MM.1S (cell line): ENCODE data around the gene MR1.
"Not testable (repeated sequence)": the region's sequence is repeated elsewhere in the genome, so short reads cannot be mapped to it uniquely, and the experiment has no call there.

ENCODE experiments used
- DNase-seq: peaks from one replicate; pipeline ENCODE4 v3.0.0-alpha.2; 2015
- H2AFZ ChIP-seq: fragments of 300-600 bp; sonication (generic); 2 replicates; pipeline ENCODE4 v1.6.0; 2016; ENCODE audit warnings: antibody characterized with exemption, low read length
- H3F3A ChIP-seq: fragments of 300-600 bp; sonication (generic); 2 replicates; pipeline ENCODE4 v1.6.1; 2016; ENCODE audit warnings: mild to moderate bottlenecking, antibody characterized with exemption, low read length, moderate library complexity, mixed read lengths; ENCODE audit not compliant: insufficient read depth
- H3K27ac ChIP-seq: fragments of 300-600 bp; sonication (generic); 2 replicates; pipeline ENCODE4 v1.5.1; 2016; ENCODE audit warnings: mild to moderate bottlenecking, low read length
- H3K27me3 ChIP-seq: fragments of 300-600 bp; sonication (generic); replicated peaks from 2 replicates; pipeline ENCODE4 v1.6.0; 2016; ENCODE audit warnings: low read length; ENCODE audit not compliant: insufficient read depth
- H3K36me3 ChIP-seq: fragments of 300-600 bp; sonication (generic); replicated peaks from 2 replicates; pipeline ENCODE4 v1.6.1; 2016; ENCODE audit warnings: mild to moderate bottlenecking, low read length, mixed read lengths; ENCODE audit not compliant: insufficient read depth
- H3K4me1 ChIP-seq: fragments of 300-600 bp; sonication (generic); 2 replicates; pipeline ENCODE4 v1.6.1; 2016; ENCODE audit warnings: low read length, mixed read lengths
- H3K4me2 ChIP-seq: fragments of 300-600 bp; sonication (generic); 2 replicates; pipeline ENCODE4 v1.6.0; 2016; ENCODE audit warnings: low read depth, low read length
- H3K4me3 ChIP-seq: fragments of 300-600 bp; sonication (generic); 2 replicates; pipeline ENCODE4 v1.5.1; 2016; ENCODE audit warnings: low read length, mixed read lengths
- H3K79me2 ChIP-seq: fragments of 300-600 bp; sonication (generic); 2 replicates; pipeline ENCODE4 v1.6.1; 2016; ENCODE audit warnings: mixed run types, low read length, mixed read lengths
- H3K9ac ChIP-seq: fragments of 300-600 bp; sonication (generic); 2 replicates; pipeline ENCODE4 v1.6.1; 2016; ENCODE audit warnings: low read length, mixed read lengths
- H3K9me2 ChIP-seq: fragments of 300-600 bp; sonication (generic); replicated peaks from 2 replicates; pipeline ENCODE4 v1.6.1; 2016; ENCODE audit warnings: mild to moderate bottlenecking, low read length, mixed read lengths; ENCODE audit not compliant: insufficient read depth
- H3K9me3 ChIP-seq: fragments of 300-600 bp; sonication (generic); replicated peaks from 2 replicates; pipeline ENCODE4 v1.6.1; 2016; ENCODE audit warnings: mild to moderate bottlenecking, low read length, mixed read lengths; ENCODE audit not compliant: insufficient read depth
- H4K20me1 ChIP-seq: fragments of 300-600 bp; sonication (generic); 2 replicates; pipeline ENCODE4 v1.6.1; 2016; ENCODE audit warnings: mild to moderate bottlenecking, low read length, moderate library complexity, mixed read lengths; ENCODE audit not compliant: insufficient read depth
- EZH2 ChIP-seq: fragments of 300-600 bp; sonication (generic); optimal IDR thresholded peaks from 2 replicates; pipeline ENCODE3; 2017; ENCODE audit warnings: low read depth, mild to moderate bottlenecking, antibody characterized with exemption, low read length, mixed read lengths
- EZH2phosphoT487 ChIP-seq: fragments of 300-600 bp; sonication (generic); IDR thresholded peaks from 2 replicates; pipeline ENCODE4 v1.6.1; 2018; ENCODE audit warnings: antibody characterized with exemption, low read length
- TF ChIP-seq, protein P1 (sequence below): fragments of 300-600 bp; sonication (generic); IDR thresholded peaks from 2 replicates; pipeline ENCODE4 v1.5.1; 2016; ENCODE audit warnings: antibody characterized with exemption, low read length, mixed read lengths

Gene MR1

DNA sequence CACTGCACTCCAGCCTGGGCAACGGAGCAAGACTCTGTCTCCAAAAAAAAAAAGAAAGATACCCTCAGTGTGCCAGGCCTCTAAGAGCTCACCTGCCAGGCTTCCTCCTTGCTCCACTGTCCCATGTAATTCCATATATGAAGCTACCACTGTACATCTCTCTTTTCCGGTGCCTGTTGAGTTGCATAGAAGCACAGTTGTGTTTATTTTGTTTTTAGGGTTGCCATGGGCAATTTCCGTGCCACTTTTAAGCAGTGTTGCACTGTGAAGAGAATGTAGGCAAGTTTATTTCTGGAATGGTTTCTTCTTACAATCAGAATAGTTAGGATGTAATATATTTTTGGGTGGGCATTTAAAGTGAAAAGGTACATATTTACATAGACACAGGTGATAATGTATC lies 23.3 kb downstream of the MR1 start:
- H3K9me2 ChIP-seq, result no peaks in the 10 kb centered on the region
- no peak for DNase-seq
- H3K36me3 ChIP-seq, result no peaks in the 10 kb centered on the region
- H3F3A ChIP-seq, result peaks cover 6% of the 10 kb centered on the region
- no peak overlapping the region for H3K4me3 ChIP-seq
- H3K27me3 ChIP-seq, result no peaks in the 10 kb centered on the region
- H3K9me3 ChIP-seq, result no peaks in the 10 kb centered on the region
- no peaks in the 10 kb centered on the region for H3K79me2 ChIP-seq
- no peak overlapping the region for H3K27ac ChIP-seq
- no peak overlapping the region for H3K4me2 ChIP-seq
- no peak overlapping the region for H3K9ac ChIP-seq
- TF ChIP-seq EZH2 (no peak), EZH2phosphoT487 (no peak)
- TF ChIP-seq, protein P1, sequence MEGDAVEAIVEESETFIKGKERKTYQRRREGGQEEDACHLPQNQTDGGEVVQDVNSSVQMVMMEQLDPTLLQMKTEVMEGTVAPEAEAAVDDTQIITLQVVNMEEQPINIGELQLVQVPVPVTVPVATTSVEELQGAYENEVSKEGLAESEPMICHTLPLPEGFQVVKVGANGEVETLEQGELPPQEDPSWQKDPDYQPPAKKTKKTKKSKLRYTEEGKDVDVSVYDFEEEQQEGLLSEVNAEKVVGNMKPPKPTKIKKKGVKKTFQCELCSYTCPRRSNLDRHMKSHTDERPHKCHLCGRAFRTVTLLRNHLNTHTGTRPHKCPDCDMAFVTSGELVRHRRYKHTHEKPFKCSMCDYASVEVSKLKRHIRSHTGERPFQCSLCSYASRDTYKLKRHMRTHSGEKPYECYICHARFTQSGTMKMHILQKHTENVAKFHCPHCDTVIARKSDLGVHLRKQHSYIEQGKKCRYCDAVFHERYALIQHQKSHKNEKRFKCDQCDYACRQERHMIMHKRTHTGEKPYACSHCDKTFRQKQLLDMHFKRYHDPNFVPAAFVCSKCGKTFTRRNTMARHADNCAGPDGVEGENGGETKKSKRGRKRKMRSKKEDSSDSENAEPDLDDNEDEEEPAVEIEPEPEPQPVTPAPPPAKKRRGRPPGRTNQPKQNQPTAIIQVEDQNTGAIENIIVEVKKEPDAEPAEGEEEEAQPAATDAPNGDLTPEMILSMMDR, result no peak
- H2AFZ ChIP-seq, result no peak overlapping the region
- H4K20me1 ChIP-seq, result no peaks in the 10 kb centered on the region
- H3K4me1 ChIP-seq, result peaks cover 4% of the 10 kb centered on the region

DNA sequence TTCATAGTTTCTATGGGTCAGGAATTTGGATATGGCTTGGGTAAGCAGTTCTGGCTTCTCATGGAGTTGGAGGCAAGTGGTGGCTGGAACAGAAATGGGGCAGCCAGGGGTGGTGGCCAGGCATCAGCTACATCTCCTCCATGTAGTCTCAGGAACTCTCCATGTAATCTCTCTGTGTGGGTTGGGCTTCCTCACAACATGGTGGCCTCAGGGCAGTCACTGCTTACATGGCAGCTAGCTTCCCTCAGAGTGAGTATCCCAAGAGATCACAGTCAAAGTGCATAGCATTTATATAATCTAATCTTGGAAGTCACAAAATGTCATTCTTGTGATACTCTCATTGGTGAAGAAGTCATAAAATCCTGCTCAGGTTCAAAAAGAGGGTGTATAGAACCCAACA lies 25.7 kb downstream of the MR1 start:
- peaks cover 17% of the 10 kb centered on the region for H3K4me1 ChIP-seq
- peaks cover 16% of the 10 kb centered on the region for H3F3A ChIP-seq
- no peak for DNase-seq
- TF ChIP-seq, protein P1, result no peak
- TF ChIP-seq EZH2phosphoT487 (no peak), EZH2 (no peak)
- H3K27me3 ChIP-seq, result no peaks in the 10 kb centered on the region
- H3K4me2 ChIP-seq, result no peak overlapping the region
- no peaks in the 10 kb centered on the region for H4K20me1 ChIP-seq
- H3K9ac ChIP-seq, result no peak overlapping the region
- no peaks in the 10 kb centered on the region for H3K79me2 ChIP-seq
- H3K4me3 ChIP-seq, result no peak overlapping the region
- no peak overlapping the region for H2AFZ ChIP-seq
- no peaks in the 10 kb centered on the region for H3K9me3 ChIP-seq
- no peaks in the 10 kb centered on the region for H3K9me2 ChIP-seq
- no peaks in the 10 kb centered on the region for H3K36me3 ChIP-seq
- no peak overlapping the region for H3K27ac ChIP-seq

DNA sequence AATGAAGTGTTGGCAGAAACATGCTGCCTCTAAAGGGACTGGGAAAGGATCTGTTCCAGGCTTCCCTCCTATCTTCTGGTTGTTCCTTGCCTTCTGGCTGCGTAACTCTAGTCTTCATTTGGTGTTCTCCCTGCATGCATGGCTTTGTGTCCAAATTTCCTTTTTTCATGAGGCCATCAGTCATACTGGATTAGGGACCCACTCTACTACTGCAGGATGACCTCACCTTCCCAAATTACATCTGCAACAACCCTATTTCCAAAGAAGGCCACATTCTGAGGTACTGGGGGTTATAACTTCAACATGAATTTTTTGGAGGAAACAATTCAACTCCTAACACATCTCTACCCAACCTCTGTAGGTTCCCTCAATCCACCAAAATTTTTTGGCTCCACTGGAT lies 26.3 kb downstream of the MR1 start:
- TF ChIP-seq EZH2phosphoT487, result no peak
- Histone ChIP-seq H3K9me3 (no peaks in the 10 kb centered on the region), H3K27me3 (no peaks in the 10 kb centered on the region), H3F3A (peaks cover 16% of the 10 kb centered on the region), H3K36me3 (no peaks in the 10 kb centered on the region), H3K4me1 (peaks cover 17% of the 10 kb centered on the region), H3K9me2 (no peaks in the 10 kb centered on the region), H2AFZ (no peak overlapping the region), H3K4me2 (no peak overlapping the region), H3K4me3 (no peak overlapping the region), H3K27ac (no peak overlapping the region), H4K20me1 (no peaks in the 10 kb centered on the region), H3K9ac (no peak overlapping the region), H3K79me2 (no peaks in the 10 kb centered on the region)
- no peak for DNase-seq

DNA sequence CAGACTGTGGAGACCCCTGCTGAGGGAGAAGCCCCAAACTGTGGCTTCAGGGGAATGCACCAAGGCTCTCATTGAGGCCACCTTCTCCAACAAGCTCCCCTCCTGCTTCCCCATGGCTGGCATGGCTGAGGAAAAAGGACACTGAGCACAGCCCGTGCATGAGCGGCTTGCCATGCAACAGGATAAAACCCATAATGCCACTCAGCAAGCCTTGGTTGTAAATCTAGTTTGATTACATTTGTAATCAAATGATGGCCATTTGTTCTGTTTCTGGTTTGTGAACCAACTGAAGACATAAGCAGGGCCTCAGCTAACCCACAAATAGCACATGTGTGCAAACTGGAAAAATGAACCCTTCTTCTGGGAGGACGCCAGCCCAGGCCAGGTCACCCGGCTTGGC lies 27.2 kb downstream of the MR1 start:
- H3K4me3 ChIP-seq, DNase-seq, H3K36me3 ChIP-seq, H4K20me1 ChIP-seq, H3K9ac ChIP-seq, H3K27me3 ChIP-seq, H3K9me2 ChIP-seq, H2AFZ ChIP-seq, H3K27ac ChIP-seq, H3K9me3 ChIP-seq, H3K79me2 ChIP-seq, H3K4me2 ChIP-seq: not testable (repeated sequence)
- H3F3A ChIP-seq, result peaks cover 16% of the 10 kb centered on the region
- H3K4me1 ChIP-seq, result peaks cover 17% of the 10 kb centered on the region
